ENCODE results near the gene GCGR. TPM values are rescaled to one million over a fixed set of nuclear protein-coding genes. Genes with fewer than 3 reads are reported as not detected.

Gene GCGR
- total RNA-seq, 1 donor from 2014 or later, result not detected

DNA sequence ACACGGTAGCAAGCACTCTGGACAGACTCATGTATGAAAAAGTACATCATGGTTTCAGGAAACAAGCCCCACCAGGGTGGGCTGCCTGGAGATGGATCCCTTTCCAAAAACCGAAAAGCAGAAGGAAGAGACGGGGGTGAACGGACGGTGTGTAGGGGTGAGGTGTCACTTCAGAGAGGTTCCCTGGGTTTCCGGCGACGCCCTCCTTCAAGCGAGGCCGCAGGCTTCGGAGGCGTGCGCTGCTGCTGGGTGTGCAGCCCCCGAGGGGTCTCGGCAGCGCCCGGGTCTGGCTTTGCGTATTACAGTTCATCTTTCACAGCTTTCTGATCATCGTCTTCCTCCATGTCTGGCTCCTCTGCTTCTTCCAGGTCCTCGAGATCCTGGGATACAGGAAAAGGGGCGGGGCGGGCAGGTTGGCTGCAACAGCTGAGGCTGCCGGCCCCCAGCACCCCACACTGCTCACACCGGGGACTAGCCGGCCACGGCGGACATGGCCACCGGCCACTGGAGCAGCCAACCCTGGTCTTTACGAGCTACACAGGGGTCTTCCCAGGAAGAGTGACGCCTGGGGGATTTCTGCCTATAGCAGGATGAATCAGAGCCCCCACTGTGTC, 39.9 kb downstream of the GCGR start:
- DNase-seq (ENCODE audit: low spot score), result no peak
- intact Hi-C loops (cut with DNase I), result no loop called here

DNA sequence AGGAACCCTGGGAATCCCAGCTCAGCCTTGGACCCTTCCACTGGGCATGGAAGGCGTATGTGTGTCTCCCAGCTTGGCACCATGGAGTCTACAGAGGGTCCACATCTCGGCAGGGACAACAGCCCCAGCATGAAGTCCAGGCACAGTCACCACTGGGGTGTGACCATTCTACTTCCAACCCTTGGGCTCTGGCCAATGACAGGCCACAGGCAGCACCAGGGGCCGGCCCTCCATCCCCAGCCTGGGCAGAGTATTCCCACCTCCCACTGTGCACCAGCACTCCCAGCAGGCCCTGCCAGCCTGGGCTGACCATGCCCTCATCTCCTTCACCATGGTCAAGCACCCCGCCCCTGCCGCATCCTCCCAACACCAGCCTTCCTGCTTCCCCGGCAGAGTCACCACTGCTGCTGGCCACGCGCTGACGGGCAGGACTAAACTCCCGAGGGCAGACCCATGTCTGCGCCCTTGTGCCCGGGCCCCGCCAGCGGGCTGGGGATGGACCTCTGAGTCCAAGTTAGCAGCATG, 40.4 kb downstream of the GCGR start:
- intact Hi-C loops (cut with DNase I), result no loop called here
- no peak for DNase-seq (ENCODE audit: low spot score)

DNA sequence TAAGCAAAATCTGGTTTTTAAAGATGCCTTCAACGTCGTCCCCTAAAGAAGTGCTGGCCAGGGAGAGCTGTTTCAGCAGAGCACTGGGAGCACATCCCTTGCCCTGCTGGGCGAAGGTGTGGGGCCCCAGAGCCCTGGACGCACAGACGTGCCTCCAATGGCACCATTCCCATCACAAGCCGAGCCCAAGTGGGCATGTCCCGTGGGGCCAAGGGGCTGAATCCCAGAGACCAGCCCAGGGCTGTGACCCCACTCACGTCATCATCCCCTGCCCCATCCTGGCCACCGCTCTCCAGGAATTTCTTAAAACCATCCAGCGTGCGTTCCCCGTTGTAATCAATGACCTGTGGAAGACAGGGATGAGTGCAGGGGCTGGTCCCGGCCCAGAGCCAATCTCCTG, 40.9 kb downstream of the GCGR start:
- no peak for DNase-seq (ENCODE audit: low spot score)
- intact Hi-C loops (cut with DNase I), result no loop called here

DNA sequence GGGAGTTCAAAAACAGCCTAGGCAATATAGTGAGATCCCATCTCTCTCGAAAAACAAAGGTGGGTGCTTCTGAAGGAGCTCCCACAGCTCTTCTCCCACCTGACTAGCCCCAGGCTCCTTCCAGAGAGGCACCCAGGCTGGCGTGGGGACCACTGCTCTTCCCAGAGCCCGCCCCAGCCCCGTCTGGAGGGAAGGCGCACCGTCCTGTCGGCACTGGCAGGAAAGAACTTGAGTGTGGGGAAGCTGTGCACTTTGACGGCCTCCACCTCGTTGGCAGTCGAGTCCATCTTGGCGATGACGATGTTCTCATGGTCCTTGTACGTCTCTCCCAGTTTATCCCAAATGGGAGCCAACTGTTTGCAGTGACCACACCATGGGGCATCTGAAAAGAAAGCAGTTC, 41.4 kb downstream of the GCGR start:
- DNase-seq (ENCODE audit: low spot score), result no peak
- intact Hi-C loops (cut with DNase I), result no loop called here

DNA sequence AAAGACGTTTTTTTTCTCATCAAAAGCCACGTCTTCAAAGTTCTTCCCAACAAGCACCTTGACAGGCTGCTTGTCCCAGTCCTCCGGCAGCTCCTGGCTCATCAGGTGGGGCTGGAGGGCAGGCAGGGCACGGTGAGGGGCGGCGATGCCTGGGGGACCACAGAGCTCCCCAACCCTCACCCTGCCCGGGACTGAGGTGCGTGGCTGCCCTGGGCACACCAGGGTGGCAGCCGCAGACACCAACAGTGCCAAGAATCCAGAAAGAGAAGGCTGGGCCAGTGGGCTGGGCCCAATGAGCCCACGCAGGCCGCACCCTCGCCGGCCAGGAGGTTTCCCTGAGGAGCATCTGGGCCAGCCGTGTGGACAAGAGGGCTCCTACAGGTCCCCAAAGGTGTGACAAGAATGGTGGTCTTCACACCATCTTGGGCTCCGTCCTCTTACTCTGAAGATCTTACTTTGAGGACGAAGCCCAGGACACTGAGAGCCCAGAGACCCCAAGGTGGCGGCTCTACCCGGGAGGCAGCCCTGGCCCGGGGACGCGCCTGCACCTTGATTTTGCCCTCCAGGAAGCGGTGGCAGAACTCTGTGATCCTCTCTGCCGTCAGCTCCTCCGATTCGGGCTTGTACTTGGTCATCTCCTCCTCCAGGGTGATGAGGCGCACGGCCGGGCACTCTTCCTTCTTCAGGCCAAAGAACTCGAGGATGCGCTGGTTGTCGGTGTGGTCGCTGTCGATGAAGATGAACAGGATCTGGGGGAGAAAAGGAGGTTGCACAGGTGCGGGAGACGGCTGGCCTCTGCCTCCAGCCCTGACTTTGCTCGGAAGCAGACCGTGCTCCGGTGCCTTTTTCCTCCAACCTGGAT, 42.2 kb downstream of the GCGR start:
- DNase-seq (ENCODE audit: low spot score), result no peak
- intact Hi-C loops (cut with DNase I), result no loop called here

DNA sequence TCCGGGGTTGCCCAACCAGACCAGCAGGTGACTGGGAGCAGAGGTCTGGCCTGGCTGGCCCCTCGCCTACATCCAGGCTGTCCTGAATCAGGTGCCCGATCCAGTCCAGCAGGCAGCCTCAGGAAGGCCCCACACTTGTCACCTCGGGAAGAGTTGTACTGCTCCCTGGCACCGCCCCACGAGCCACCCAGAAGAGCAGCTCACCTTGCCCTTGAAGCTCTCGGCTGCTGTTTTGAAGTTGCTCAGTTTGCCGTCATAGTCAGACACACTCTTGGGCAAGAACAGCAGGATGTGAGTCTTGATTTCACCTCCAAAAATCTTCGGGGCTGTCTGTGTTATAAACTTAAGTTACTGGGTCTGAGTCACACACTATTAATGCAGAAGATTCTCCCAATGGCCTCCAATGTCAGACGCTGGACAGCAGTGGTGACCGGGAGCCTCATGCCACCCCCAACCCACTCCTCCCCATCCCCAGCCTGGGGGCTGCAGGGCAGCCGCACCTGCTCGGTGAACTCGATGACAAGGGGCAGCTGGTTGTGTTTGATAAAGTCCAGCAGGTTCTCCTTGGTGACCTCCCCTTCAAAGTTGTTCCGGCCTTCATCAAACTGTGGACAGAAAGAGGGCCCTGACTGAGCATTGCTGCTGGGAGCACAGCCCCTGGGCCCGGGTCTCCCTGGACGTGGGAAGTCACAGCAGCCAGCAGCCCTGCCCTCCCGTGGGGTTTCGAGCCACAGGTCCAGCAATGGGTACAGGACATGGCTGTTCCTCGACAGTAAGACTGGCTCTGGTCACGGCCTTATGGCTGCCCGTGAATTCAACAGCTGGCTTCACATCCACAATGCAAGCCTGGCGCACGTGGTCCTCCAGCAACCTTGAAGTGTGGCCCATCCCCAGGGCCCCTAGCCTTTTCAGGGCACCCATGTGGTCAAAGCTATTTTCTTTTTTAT, 43.1 kb downstream of the GCGR start:
- intact Hi-C loops (cut with DNase I), result no loop called here
- DNase-seq (ENCODE audit: low spot score), result no peak

DNA sequence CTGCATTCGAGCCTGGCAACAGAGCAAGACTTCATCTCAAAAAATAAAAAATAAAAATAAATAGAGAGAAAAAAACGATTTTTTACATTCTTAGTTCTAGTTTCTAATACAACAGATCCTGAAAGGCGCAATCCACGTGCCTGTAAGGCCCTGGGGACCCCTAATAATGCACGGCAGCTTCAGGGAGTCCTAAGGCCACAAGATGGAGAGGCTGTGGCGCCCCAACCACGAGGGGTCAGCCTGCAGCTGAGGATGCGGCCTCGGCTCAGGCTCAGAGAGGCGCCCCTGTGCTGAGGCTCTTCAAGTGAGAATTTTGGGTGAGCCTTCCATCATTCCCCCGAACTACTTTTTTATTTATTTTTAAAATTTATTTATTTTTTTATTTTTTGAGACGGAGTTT, 45.5 kb downstream of the GCGR start:
- DNase-seq (ENCODE audit: low spot score), result no peak
- intact Hi-C loops (cut with DNase I), result no loop called here

DNA sequence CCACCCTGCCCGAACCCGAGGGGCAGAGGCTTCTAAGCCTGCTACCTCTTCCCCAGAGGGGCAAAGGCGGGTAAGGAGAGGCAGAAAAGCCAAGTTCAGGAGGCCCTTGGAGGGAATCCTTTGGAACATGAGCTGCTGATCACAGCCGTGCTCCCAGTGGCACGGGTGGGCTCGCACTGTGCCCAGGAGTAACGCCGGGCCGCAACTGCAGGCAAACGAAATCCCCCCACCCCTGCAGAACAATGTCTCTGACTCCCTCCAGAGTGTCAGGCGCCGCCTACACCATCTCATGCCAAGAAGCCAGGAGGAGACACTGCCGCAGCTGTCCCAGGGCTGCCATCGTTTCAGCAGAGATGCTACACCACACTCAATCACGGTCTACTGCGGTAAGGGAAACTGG, 47.5 kb downstream of the GCGR start:
- DNase-seq (ENCODE audit: low spot score), result no peak

DNA sequence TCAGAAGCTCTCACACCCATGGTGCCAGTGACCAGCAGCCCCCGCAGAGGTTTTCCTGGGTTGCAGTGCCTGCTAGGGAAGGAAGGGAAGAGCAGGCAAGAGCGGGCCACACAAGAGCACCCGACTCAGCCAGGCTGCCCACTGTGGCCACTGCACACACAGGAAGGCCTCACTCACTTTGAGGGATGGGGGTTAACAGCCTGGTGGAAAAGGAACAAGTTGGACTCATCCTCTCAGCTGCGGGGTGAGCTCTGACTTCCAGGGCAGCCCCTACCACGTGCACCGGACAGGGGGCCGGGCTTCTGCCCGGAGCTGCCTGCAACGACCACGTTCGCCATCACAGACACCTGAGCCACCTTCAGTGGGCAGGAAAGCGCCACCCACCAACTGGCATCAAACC, 48.3 kb downstream of the GCGR start:
- DNase-seq (ENCODE audit: low spot score), result no peak
- intact Hi-C loops (cut with DNase I), result no loop called here

More for the DNA sequence above, 47.5 kb downstream of the GCGR start:
- intact Hi-C loops (cut with DNase I), result no loop called here

DNA sequence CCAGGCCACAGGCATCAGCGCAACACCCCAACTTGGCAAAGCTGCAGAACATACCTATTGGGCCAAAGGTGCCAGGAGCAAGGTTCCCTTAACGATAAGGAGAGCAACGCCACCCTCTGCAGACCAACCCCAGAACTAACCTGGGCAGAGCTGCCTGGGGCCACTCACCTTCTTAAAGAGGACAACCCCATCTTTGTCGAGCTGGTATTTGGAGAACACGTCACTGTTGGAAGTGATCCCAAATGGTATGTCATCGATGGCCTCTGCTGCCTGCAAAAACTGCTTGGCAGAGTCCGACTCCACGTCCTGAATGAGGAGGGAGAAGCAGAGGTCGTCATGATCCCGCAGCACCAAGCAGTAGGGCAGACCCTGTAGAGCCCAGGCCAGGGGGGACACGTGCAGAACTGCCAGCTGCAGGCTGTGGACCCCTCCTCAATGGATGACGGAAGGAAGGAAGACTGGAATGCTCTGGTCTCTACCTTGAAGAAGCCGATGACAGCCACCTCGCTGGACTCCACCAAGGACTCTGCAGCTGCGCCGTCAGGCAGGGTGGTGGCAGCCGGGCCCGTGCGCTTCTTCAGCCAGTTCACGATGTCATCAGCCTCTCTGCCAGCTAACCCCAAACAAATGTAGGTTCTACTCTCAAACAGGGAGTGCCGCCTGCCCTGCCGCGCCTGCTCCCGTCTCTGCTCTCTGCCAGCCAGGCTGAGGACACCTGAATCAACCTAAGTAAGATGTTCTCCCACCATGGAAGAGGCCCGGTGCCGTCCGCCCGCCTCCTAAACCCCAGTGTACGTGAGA, 51.2 kb downstream of the GCGR start:
- DNase-seq (ENCODE audit: low spot score), result no peak
- intact Hi-C loops (cut with DNase I), result no loop called here

DNA sequence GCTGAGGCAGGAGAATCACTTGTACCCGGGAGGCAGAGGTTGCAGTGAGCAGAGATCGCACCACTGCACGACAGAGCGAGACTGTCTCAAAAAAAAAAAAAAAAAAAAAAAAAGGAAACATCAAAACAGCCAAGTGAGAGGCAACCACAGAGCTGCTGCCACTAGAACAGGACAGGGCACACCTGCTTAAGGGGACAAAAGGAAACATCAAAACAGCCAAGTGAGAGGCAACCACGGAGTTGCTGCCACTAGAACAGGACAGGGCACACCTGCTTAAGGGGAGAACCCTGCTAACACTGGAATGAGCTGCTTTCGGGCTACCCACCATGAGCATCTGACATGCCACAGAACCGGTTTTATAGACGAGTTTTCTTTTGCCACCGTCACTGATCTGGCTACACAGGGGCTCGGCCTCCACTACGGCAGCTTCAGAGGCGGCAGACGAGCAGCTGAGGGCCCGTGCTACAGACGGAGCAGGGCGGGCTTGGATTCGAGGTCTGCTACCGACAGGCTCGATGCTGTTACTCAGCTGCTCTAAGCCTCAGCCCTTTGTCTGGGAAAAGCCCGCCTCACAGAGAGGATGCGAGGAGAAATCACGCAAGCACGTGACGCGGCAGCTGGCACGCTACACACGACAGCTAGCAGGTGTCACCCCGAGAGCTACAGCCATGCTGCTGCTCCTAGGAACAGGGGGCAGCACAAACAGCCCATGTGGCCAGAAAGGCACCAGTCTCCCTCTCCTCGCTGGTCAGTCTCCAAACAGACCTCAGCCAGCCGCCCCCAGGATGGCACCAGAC, 54.4 kb downstream of the GCGR start:
- intact Hi-C loops (cut with DNase I), result no loop called here
- no peak for DNase-seq (ENCODE audit: low spot score)

DNA sequence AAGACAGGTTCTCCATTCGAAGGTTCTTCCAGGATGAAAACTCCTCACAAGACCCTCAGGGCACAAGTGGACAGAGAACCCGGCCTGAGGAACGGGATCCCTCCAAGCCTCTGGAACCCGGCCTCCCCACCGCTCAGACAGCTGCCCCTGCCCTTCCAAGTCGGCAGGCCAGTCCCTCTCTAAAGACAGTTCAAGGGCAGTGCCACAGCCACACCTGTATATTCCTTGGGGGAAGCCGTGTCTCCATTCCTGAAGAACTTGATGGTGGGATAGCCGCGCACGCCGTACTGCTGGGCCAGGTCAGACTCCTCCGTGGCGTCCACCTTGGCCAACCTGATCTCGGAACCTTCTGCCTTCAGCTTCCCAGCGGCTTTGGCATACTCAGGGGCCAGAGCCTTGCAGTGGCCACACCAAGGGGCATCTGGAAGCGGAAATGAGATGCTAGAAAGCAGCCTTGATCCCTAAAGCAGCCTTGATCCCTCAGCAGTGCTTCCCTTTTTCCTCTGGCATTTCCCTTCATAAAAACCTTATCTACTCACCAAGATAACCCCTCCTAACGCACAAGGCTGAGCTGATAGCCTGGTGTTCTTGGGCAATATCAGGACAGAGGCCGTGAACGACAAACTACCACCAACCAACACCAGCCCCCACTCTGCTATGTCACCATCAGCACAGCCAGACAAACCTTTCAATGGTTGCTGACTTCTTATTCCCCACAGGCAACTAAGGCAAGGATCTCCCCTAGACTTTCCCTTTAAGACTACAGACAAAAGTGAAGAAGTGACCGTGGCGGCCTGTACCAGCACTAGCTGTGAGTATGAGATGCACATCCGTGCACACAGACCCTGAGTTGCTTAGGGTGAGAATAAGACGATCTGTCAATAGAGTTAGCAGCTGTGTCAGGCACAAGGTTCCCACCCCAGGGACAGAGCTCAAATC, 55.3 kb downstream of the GCGR start:
- intact Hi-C loops (cut with DNase I), result no loop called here

DNA sequence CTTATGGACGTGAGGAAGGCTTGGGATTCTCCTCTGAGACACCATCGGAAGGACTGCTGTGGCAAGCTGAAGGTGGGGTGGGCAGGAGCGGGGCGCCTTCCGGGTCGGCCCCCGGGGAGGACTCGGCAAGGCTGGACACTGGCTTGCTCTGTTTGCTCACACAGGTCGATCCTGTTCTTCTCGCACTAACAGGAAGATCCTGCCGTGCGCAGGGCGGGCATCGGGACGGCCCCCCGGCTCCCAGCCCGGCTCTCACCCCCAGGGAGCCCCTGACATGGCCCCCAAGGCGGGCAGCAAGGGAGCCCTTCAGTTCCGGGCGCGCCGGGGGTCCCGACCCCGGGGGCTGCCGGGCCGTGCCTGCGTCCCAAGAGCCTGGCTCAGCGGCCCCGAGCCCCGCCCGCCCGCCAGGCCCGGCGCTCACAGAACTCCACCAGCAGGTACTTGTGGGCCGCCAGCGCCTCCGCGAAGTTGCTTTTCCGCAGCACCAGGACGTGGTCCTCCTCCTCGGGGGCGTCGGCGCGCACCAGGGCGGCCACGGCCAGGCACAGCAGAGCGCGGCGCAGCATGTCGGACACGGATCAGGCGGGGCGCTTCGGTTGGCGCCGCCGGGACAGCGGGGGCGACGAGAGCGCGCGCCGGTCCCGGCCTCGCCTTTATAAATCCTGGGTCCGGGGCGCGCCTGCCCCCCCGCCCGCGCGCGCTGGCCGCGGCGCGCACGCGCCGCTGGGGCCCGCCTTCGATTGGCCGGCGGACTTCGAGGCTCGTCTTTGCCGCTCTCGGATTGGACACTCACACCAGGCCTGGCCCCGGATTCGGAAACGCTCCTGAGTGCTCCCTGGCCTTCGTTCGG, 56.2 kb downstream of the GCGR start, which contains the start of gene P4HB:
Gene P4HB, minus strand, starts transcription at position 630 of the 850 bp plus-strand sequence. Its CDS starts 64 bp downstream, at position 566.
- DNase-seq (ENCODE audit: low spot score), result no peak
- intact Hi-C loops (cut with DNase I), result loop anchor here (2.0 kb wide), 1 partner anchor 27 kb away; the partner anchor contains the start of gene MCRIP1

More for the DNA sequence above, 55.3 kb downstream of the GCGR start:
- DNase-seq (ENCODE audit: low spot score), result no peak

DNA sequence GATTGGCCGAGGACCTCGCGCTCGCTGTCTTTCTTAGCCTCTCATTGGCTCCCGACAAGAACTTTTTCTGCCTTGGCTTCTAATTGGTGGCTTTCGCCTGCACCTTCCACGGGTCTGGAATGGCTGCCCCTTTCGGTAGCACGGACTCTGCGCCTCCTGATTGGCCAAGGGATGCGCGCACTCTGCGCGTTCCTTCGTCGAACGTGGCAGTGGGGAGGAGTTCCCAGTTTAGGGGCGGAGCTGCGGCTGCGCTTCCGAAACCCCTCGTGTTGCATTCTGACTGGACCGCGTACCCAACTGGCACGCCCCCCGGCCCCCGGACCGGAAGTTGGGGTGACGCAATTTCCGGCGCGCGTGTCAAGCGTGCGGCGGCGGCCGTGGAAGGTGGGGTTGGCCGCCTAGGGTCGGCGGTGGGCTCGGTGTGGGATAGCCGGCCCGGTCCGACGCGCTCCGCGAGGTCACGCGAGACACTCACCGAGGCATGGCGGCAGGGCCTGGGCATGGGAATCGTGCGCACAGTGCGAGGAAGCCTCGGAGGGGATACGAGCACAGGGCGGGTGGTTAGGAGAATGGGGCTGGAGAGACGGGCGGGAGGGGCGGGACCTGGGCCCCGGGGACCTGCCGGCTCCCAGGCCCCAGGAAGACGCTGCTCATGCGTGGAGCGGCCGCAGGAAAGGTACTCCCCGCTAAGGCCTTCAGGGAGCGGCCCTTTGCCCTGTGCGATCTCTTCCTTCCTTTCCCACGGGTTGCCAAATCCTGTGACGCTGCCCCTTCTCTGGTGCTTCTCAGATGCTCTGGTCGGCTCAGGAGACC, 57.0 kb downstream of the GCGR start:
- peak; percentile 99 for DNase-seq (ENCODE audit: low spot score)
- intact Hi-C loops (cut with DNase I), result loop anchor here (2.0 kb wide), 1 partner anchor 28 kb away; the partner anchor contains the start of gene MCRIP1

DNA sequence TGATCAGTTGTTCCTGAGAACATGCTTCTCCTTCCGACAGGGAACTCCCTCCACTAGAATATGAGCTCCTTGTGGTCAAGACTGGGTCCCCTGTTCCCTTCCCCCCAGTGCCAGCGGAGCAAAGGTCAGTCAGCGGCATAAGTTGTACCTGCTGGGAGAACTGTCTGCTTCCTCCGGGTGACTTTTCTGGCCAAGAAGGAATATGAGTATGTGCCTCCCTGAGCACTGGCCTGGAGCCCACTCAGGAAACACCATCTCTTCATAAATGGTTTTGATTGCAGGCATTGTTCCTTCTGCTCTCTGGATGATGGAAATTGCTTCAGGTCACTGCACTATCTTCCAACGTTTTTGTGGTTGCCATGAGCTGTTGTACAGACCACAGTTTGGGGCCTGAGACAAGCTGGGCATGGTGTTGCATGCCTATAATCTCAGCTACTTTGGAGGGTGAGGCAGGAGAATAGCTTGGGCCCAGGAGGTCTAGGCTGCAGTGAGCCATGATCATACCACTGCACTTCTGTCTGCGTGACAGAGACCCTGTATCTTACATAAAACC, 59.2 kb downstream of the GCGR start:
- intact Hi-C loops (cut with DNase I), result no loop called here
- no peak for DNase-seq (ENCODE audit: low spot score)
